OCI-LY7 (cell line): ENCODE measurements around the gene ENOX1. TPM values are rescaled to one million over a fixed set of nuclear protein-coding genes. Genes with fewer than 3 reads are reported as not detected.

Experiments used
- BruUV-seq: library from RNA; stranded (reverse); fragments of 400-500 nt; replicated peaks from 2 replicates; lab custom pipeline; 2021; lab: Mats Ljungman, UMichigan
- CTCF ChIA-PET: fragments of 300-600 bp; sonication (Branson Sonifier 250); formaldehyde crosslinking; loops from one replicate; lab custom pipeline; 2022; ENCODE audit warnings: antibody characterized with exemption; ENCODE audit not compliant: unreplicated experiment; lab: Charles Lee
- POLR2A ChIA-PET: fragments of 300-600 bp; sonication (Branson Sonifier 250); formaldehyde crosslinking; loops from one replicate; lab custom pipeline; 2022; ENCODE audit warnings: antibody characterized with exemption; lab: Charles Lee
- DNase-seq: peaks from one replicate; pipeline ENCODE4 v3.0.0-alpha.2; 2015; ENCODE audit warnings: low spot score
- H2AFZ ChIP-seq: fragments of 200-600 bp; sonication (generic), shearing (Covaris generic); 2 replicates; pipeline ENCODE4 v1.6.1; 2014; ENCODE audit warnings: mild to moderate bottlenecking, antibody characterized with exemption, low read length, moderate library complexity
- H3K27ac ChIP-seq: fragments of 200-600 bp; sonication (generic); 2 replicates; pipeline ENCODE4 v1.5.1; 2014; ENCODE audit warnings: mixed run types, low read depth, mild to moderate bottlenecking, moderate library complexity, low read length, inconsistent platforms; ENCODE audit not compliant: poor library complexity, severe bottlenecking
- H3K36me3 ChIP-seq: fragments of 200-600 bp; sonication (generic); 2 replicates; pipeline ENCODE4 v1.6.1; 2014; ENCODE audit warnings: mild to moderate bottlenecking, antibody characterized with exemption, low read length, moderate library complexity, mixed read lengths; ENCODE audit not compliant: insufficient read depth
- H3K4me1 ChIP-seq: fragments of 200-600 bp; sonication (generic); 2 replicates; pipeline ENCODE4 v1.5.1; 2014; ENCODE audit warnings: mild to moderate bottlenecking, low read length; ENCODE audit not compliant: insufficient read depth, poor library complexity, severe bottlenecking
- H3K4me2 ChIP-seq: fragments of 200-600 bp; sonication (generic); 2 replicates; pipeline ENCODE4 v1.6.1; 2014; ENCODE audit warnings: mild to moderate bottlenecking, low read length
- H3K4me3 ChIP-seq: fragments of 200-600 bp; sonication (generic); 2 replicates; pipeline ENCODE4 v1.5.1; 2014; ENCODE audit warnings: mild to moderate bottlenecking, low read depth, low read length; ENCODE audit not compliant: poor library complexity, severe bottlenecking
- H3K79me2 ChIP-seq: fragments of 200-600 bp; sonication (generic); 2 replicates; pipeline ENCODE4 v1.6.1; 2016; ENCODE audit warnings: low read depth, mild to moderate bottlenecking, low read length, moderate library complexity, mixed read lengths; ENCODE audit not compliant: insufficient read depth
- H3K9me2 ChIP-seq: fragments of 200-600 bp; sonication (generic); 2 replicates; pipeline ENCODE4 v1.6.1; 2016; ENCODE audit warnings: mild to moderate bottlenecking, low read length, mixed read lengths; ENCODE audit not compliant: insufficient read depth
- H3K9me3 ChIP-seq: fragments of 200-600 bp; sonication (generic); 2 replicates; pipeline ENCODE4 v1.6.1; 2014; ENCODE audit warnings: mild to moderate bottlenecking, mixed run types, low read length, mixed read lengths
- H4K20me1 ChIP-seq: fragments of 200-600 bp; sonication (generic); 2 replicates; pipeline ENCODE4 v1.6.1; 2014; ENCODE audit warnings: mild to moderate bottlenecking, antibody characterized with exemption, low read length, moderate library complexity, mixed read lengths; ENCODE audit not compliant: insufficient read depth
- CTCF ChIP-seq: fragments of 200-600 bp; sonication (generic); conservative IDR thresholded peaks from 2 replicates; pipeline ENCODE4 v1.5.1; 2014; ENCODE audit warnings: mild to moderate bottlenecking, antibody characterized with exemption, low read length, moderate library complexity, mixed read lengths
- EZH2phosphoT487 ChIP-seq: fragments of 200-600 bp; sonication (generic); IDR thresholded peaks from 2 replicates; pipeline ENCODE4 v1.6.1; 2018; ENCODE audit warnings: low read depth, borderline replicate concordance, mild to moderate bottlenecking, mixed run types, antibody characterized with exemption, low read length, moderate library complexity, mixed read lengths
- intact Hi-C: fragments of 100-400 bp; cut with micrococcal nuclease; formaldehyde crosslinking; loops from one replicate; pipeline ENCODE4 v1.10.0; 2022; ENCODE audit not compliant: unreplicated experiment
- total RNA-seq, 2 experiments: library from RNA; depleted of rRNA in 1 of 2; stranded (reverse); fragments of >200 nt in 1 of 2; shearing (Covaris generic) in 1 of 2; gene quantifications; 2 replicates each; pipeline ENCODE4 v1.2.3, GENCODE V29; 2014 to 2022

The ENOX1 gene
- total RNA-seq, 2 experiments from 2014 or later, result 0.03 TPM; not detected in 1

- Histone ChIP-seq H3K27ac (no peak overlapping the region), H4K20me1 (no peaks in the 10 kb centered on the region), H3K4me2 (no peak overlapping the region), H3K4me1 (peaks cover 27% of the 10 kb centered on the region), H3K4me3 (no peak overlapping the region), H3K79me2 (no peaks in the 10 kb centered on the region), H3K36me3 (no peaks in the 10 kb centered on the region), H3K9me2 (no peaks in the 10 kb centered on the region), H2AFZ (no peak overlapping the region), H3K9me3 (no peaks in the 10 kb centered on the region)
- TF ChIP-seq EZH2phosphoT487 (no peak), CTCF (no peak)
- intact Hi-C loops, result loop anchor here (5.0 to 10.0 kb wide), 3 partner anchors 63 to 970 kb away; partner anchors contain the start of genes AKAP11, CCDC122 and LACC1
- CTCF ChIA-PET, result no interaction called here
- DNase-seq, result no peak
- POLR2A ChIA-PET, result no interaction called here
- BruUV-seq, result no TSS peak
Observed at GRCh38 chr13:43244481-43244880, 542.3 kb downstream of the ENOX1 start.

- TF ChIP-seq EZH2phosphoT487 (no peak), CTCF (no peak)
- DNase-seq, result no peak
- no peaks in the 10 kb centered on the region for H3K9me3 ChIP-seq
- BruUV-seq, result no TSS peak
- H3K9me2 ChIP-seq, result no peaks in the 10 kb centered on the region
- no peaks in the 10 kb centered on the region for H4K20me1 ChIP-seq
- H2AFZ ChIP-seq, result no peak overlapping the region
- H3K4me3 ChIP-seq, result no peak overlapping the region
- CTCF ChIA-PET, result no interaction called here
- no peaks in the 10 kb centered on the region for H3K36me3 ChIP-seq
- H3K79me2 ChIP-seq, result no peaks in the 10 kb centered on the region
- POLR2A ChIA-PET, result no interaction called here
- intact Hi-C loops, result loop anchor here (5.0 to 10.0 kb wide), 3 partner anchors 64 to 969 kb away; partner anchors contain the start of genes AKAP11, CCDC122 and LACC1
- H3K4me2 ChIP-seq, result no peak overlapping the region
- H3K27ac ChIP-seq, result no peak overlapping the region
- H3K4me1 ChIP-seq, result peaks cover 27% of the 10 kb centered on the region
Observed at GRCh38 chr13:43243711-43244110, 543.1 kb downstream of the ENOX1 start.

- H3K4me2 ChIP-seq, result no peak overlapping the region
- H3K27ac ChIP-seq, result no peak overlapping the region
- no peaks in the 10 kb centered on the region for H3K9me2 ChIP-seq
- intact Hi-C loops, result loop anchor here (5.0 to 10.0 kb wide), 3 partner anchors 65 to 967 kb away; partner anchors contain the start of genes AKAP11, CCDC122 and LACC1
- H3K79me2 ChIP-seq, result no peaks in the 10 kb centered on the region
- DNase-seq, result no peak
- no peak overlapping the region for H3K4me3 ChIP-seq
- H3K9me3 ChIP-seq, result no peaks in the 10 kb centered on the region
- ChIA-PET CTCF (no interaction called here), POLR2A (interaction anchor here (0.6 to 2.4 kb wide), 2 partner anchors 11 to 151 kb away, joined by 3 to 7 read pairs; no protein-coding TSS in a partner anchor)
- H2AFZ ChIP-seq, result no peak overlapping the region
- TF ChIP-seq EZH2phosphoT487, result no peak
- TF ChIP-seq CTCF, result no peak
- BruUV-seq, result no TSS peak
- H3K4me1 ChIP-seq, result peaks cover 27% of the 10 kb centered on the region
- H3K36me3 ChIP-seq, result no peaks in the 10 kb centered on the region
- H4K20me1 ChIP-seq, result no peaks in the 10 kb centered on the region
Observed at GRCh38 chr13:43242040-43242439, 544.7 kb downstream of the ENOX1 start.
